Prostate gland (tissue), 2 donors: ENCODE data around the gene C22orf42. TPM values are rescaled to one million over a fixed set of nuclear protein-coding genes. Genes with fewer than 3 reads are reported as not detected.

Source experiments
- DNase-seq: peaks from one replicate; pipeline ENCODE4 v3.0.0-alpha.2; 2019; ENCODE audit warnings: low spot score
- H3K27ac ChIP-seq, 2 donors: fragments of 200-600 bp; sonication (generic); 2 replicates each; pipeline ENCODE4 v1.5.1; 2017 to 2019
- H3K27me3 ChIP-seq: fragments of 200-600 bp; sonication (generic); replicated peaks from 2 replicates; pipeline ENCODE4 v1.5.1; 2019; ENCODE audit not compliant: insufficient read depth
- H3K36me3 ChIP-seq, 2 donors: fragments of 200-600 bp; sonication (generic); 1 replicate in 1 of 2; 2 replicates in 1 of 2; pipeline versions ENCODE4 v1.5.1 to v1.8.1; 2017 to 2019
- H3K4me1 ChIP-seq: fragments of 200-600 bp; sonication (generic); replicated peaks from 2 replicates; pipeline ENCODE4 v1.5.1; 2019
- H3K4me3 ChIP-seq, 2 donors: fragments of 200-600 bp; sonication (generic); 2 replicates each; pipeline ENCODE4 v1.5.1; 2017 to 2019
- H3K9me3 ChIP-seq: fragments of 200-600 bp; sonication (generic); 2 replicates; pipeline ENCODE4 v1.5.1; 2017
- CTCF ChIP-seq, 4 experiments: fragments of 200-600 bp in 2 of 4; fragments of 450-650 bp in 2 of 4; sonication (generic) in 2 of 4; IDR thresholded peaks; 1 replicate in 3 of 4; 2 replicates in 1 of 4; pipeline ENCODE4 v1.5.1; 2016 to 2019; ENCODE audit warnings: antibody characterized with exemption in 4 of 4, mild to moderate bottlenecking in 2 of 4, moderate library complexity in 2 of 4
- POLR2A ChIP-seq: fragments of 450-650 bp; IDR thresholded peaks from one replicate; pipeline ENCODE4 v1.6.1; 2016; ENCODE audit warnings: antibody characterized with exemption, mild to moderate bottlenecking
- POLR2AphosphoS5 ChIP-seq: sonication (generic); formaldehyde crosslinking; IDR thresholded peaks from one replicate; pipeline ENCODE4 v1.6.1; 2017; ENCODE audit warnings: antibody characterized with exemption
- WGBS: methylation state at CpG from one replicate; pipeline ENCODE4 v1.1.5; 2018; 5-methylcytosine and 5-hydroxymethylcytosine counted together
- intact Hi-C: fragments of 100-400 bp; cut with DNase I; formaldehyde crosslinking; loops from one replicate; pipeline ENCODE4 v1.14.2; 2022
- small RNA-seq, 2 donors: library from RNA; depleted of rRNA; stranded (forward); fragments of <200 nt; gene quantifications; one replicate each; pipeline ENCODE3, GENCODE V24; 2016
- total RNA-seq, 2 donors: library from RNA; depleted of rRNA; stranded (reverse); fragments of >200 nt; gene quantifications; one replicate each; pipeline ENCODE4 v1.1.0, GENCODE V29; 2016

C22orf42 gene
- total RNA-seq, 2 donors from 2014 or later, result 1.4 TPM; not detected in 1

- Histone ChIP-seq H3K9me3 (no peaks in the 10 kb centered on the region), H3K27ac (peak overlapping the region in 1 of 2 donors; percentile 12), H3K36me3 (no peaks in the 10 kb centered on the region), H3K4me3 (no peak overlapping the region), H3K27me3 (no peaks in the 10 kb centered on the region), H3K4me1 (no peaks in the 10 kb centered on the region)
- TF ChIP-seq POLR2A (no peak), POLR2AphosphoS5 (peak; percentile 66), CTCF (IDR thresholded peaks at IDR 0.05) (peak in 3 of 4 experiments; percentile 39 to 67 (median 55))
- intact Hi-C loops, result no loop called here
- DNase-seq, result no peak
- WGBS, result 21% methylated on average over 2 of the region's 2 CpGs
Observed at GRCh38 chr22:32103658-32104315, 55.3 kb downstream of the C22orf42 start.

- intact Hi-C loops, result no loop called here
- WGBS, result 58% methylated on average over 1 of the region's 1 CpG
- TF ChIP-seq CTCF (IDR thresholded peaks at IDR 0.05) (no peak), POLR2A (no peak), POLR2AphosphoS5 (no peak)
- H3K27me3 ChIP-seq, result no peaks in the 10 kb centered on the region
- no peaks in the 10 kb centered on the region for H3K36me3 ChIP-seq
- H3K27ac ChIP-seq, result no peak overlapping the region
- no peak for DNase-seq
- no peaks in the 10 kb centered on the region for H3K4me1 ChIP-seq
- no peak overlapping the region for H3K4me3 ChIP-seq
- no peaks in the 10 kb centered on the region for H3K9me3 ChIP-seq
Observed at GRCh38 chr22:32100711-32101110, 58.4 kb downstream of the C22orf42 start.

Small RNA genes lying within 50 kb of the gene (small RNA-seq; reads per million reads assigned to genes)
- gene AP1B1P2 (0 reads per million in 2 donors), gene RF02171 (0 reads per million in 2 donors)

Other genes starting within 250 kb of the C22orf42 start
- gene YWHAH, start 214.8 kb downstream of the C22orf42 start, total RNA-seq, result 10 to 100 TPM; 41.9 to 62.4 TPM
- 1 to 10 TPM; 2.9 to 4.8 TPM for gene SLC5A1, start 116.0 kb downstream of the C22orf42 start, total RNA-seq
- gene RFPL2, start 45.8 kb upstream of the C22orf42 start, total RNA-seq, result 10 to 100 TPM; 22.1 to 23.7 TPM
- gene SLC5A4, start 96.0 kb upstream of the C22orf42 start, total RNA-seq, result under 1 TPM in 1 of 2 donors, not detected in 1; 0.23 TPM
- gene RFPL3, start 198.6 kb upstream of the C22orf42 start, total RNA-seq, result 1 to 10 TPM in 1 of 2 donors, not detected in 1; 1.7 TPM